Activated CD4-positive, alpha-beta T cell treated with anti-CD3 and anti-CD28 coated beads, Interleukin-2, amount 50 U/mL, for 24 hours (primary cell): Measurements from ENCODE around the gene IL15.

Experiments
- DNase-seq, 2 donors: peaks; one replicate each; pipeline ENCODE4 v3.0.0-alpha.2; 2020; ENCODE audit warnings: low read depth in 1 of 2, low spot score in 1 of 2

Gene IL15

GRCh38 chr4:141768954-141769353 is 132.6 kb downstream of the IL15 start:
- DNase-seq = no peak

- DNase-seq = no peak
Measured at GRCh38 chr4:141771889-141772830, 135.8 kb downstream of the IL15 start.

GRCh38 chr4:141772838-141773237 is 136.5 kb downstream of the IL15 start:
- no peak for DNase-seq

- DNase-seq = no peak
Measured at GRCh38 chr4:141782205-141782604, 145.8 kb downstream of the IL15 start.
